ENCODE data around the gene CPA2.

CPA2 gene

DNA sequence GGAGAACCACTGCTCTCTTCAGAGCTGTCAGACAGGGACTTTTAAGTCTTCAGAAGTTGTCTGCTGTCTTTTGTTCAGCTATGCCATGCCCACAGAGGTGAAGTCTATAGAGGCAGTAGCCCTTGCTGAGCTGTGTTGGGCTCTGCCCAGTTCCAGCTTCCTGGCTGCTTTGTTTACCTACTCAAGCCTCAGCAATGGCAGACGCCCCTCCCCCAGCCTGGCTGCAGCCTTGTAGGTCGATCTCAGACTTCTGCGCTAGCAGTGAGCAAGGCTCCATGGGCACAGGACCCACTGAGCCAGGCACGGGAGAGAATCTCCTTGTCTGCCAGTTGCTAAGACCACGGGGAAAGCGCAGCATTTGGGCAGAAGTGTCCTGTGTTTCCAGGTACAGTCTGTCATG is 12.1 kb upstream of the CPA2 start:
- DNase-seq (ENCODE audit: low read depth, low spot score), result no peak

DNA sequence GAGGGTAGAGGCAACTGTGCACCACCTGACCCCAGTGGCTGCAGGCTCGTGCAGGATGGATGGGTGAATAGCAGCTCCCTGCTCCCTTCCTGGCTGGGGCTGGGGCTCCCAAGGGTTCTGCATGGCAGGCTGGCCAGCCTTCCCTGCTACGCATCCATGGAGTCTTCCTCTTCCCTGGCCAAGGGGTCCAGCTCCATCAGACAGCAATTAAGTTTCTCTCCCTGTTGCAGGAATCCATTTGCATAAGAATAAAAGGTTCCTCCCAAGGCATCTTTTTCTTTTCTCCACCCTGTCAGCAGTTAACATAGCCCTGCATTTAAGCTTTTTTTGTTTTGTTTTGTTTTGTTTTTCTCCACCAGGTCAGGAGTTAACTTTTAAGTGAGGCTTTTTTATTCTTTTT is 10.0 kb upstream of the CPA2 start:
- DNase-seq (ENCODE audit: low read depth, low spot score), result no peak

DNA sequence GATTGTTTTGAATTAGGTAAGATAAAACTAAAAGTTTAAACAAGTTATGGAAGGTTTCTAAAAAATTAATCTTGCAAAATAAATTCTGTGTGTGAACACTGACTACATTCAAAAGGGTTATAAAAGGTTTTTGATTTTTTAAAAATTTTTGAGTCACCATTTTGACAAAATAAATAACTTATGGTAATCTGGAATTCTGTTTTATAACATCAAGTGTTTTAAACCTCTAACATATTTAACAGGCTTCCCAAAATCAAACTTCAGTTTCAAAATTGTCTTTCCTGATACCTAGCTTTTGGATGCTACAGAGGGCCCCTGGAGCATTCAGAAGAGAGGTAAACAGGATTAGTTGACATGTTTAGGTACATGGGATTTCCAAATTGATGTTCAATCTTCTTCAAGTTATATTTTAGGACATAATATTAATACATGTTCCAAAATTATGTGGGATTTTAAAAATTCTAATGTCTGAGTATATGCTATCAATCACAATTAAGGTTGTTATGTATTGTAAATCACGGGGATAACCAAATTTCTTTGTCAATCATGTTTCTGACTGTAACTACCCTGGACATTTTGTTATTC is 8.1 kb upstream of the CPA2 start:
- DNase-seq (ENCODE audit: low read depth, low spot score), result no peak

DNA sequence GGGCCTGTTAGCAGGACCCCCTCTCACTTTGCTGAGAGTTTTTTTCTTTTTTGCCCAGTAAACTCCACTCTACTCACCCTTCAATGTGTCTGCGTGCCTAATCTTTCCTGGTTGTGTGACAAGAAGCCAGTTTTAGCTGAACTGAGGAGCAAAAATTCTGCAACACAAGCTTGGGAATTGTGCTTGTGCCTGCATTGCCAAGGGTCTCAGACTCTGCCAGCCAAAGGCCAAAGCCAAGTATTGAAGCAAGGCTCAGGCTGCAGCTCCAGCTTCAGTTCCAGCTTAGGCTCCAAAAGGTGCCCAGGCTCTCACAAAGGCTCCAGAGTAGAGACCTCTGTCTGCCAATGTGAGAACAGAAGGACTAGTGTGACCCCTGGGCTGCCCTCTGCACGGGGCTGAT is 4.2 kb upstream of the CPA2 start:
- DNase-seq (ENCODE audit: low read depth, low spot score), result no peak

DNA sequence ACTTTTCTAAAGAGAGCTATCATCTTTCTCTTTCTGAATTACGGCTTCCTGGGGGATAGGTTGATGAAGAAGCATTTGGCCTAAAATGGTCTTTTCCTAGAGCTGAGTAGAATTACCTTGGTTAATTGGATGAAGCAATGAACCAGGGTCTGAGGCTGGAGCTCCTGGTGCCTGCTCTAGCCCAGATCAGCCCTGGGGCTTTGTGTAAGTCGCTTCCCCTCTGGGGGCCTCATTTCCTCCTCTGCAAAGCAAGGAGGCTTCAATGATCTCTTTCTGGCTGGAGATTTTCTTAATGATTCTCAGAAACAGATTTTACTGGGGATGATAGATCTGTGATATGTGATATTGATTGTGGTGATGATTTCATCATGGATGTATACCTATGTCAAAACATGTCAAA is 3.5 kb upstream of the CPA2 start:
- no peak for DNase-seq (ENCODE audit: low read depth, low spot score)

DNA sequence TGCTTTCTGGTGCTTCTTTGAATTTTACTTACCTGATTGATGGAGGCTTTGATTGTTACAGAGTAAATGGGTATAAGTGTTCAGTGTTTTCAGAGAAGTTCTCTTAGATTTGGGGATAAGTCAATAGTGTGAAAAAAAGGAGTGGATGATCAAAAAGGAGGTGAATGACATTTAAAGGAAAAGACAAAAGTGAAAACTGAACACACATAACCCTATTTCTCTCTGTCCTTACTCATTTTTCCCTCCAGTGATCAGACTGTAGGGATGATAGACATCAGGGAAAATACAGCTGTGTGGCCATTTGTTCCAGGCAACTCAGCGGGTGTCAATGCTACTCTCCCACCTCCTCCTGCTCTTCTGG is 278 bp downstream of the CPA2 start:
- no peak for DNase-seq (ENCODE audit: low read depth, low spot score)

DNA sequence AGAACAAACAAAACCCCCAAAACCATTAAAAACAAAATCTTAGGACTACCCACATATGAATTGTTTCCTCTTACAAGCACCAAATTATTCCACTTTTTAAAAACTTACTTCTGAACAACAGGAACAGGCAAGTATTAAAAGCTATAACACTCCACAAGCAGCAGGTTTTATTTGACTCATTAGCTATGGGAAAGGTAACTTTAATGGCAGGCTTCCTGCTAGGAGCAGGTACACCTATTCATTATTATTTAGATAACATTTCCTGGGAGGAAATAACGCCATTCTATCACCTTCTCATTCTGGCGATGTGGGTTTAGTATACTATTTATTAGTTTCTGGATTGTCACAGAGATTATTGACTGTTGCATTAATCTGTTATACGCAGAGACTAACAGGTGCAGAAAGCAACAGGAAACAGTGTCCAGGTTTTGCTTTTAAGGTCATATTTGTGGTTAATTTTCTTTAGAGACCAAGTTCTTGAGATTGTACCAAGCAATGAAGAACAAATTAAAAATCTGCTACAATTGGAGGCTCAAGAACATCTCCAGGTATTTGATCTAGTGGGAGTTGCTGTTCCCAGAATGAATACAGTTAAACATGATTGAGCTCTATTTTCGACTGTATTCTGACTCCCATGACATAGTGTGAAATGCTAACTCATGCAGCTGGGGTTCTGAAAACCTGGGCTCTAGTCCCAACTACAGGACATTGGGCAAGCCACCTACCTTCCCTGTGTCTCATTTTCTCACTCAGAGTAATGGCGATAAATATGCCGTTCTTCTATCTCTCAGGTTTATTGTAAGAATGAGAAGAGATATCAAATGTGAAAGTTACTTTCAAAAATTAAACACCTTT is 2.0 kb downstream of the CPA2 start:
- DNase-seq (ENCODE audit: low read depth, low spot score), result no peak

DNA sequence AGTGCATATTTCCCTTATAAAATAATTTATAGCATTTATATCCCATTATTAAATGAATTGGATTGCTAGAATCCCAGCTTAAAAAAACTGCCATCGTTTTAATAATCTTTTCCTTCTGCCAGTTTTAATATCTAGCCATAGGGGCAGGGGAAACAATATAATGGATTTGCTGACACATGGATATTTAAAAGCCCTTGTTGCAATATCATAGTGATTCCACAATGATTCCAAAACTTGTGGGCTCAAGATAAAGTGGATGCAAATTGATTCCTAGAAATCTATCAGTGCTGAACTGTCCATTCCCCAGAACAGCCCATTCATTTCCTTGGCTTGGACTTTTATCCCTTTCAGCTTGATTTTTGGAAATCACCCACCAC is 2.6 kb downstream of the CPA2 start:
- no peak for DNase-seq (ENCODE audit: low read depth, low spot score)

DNA sequence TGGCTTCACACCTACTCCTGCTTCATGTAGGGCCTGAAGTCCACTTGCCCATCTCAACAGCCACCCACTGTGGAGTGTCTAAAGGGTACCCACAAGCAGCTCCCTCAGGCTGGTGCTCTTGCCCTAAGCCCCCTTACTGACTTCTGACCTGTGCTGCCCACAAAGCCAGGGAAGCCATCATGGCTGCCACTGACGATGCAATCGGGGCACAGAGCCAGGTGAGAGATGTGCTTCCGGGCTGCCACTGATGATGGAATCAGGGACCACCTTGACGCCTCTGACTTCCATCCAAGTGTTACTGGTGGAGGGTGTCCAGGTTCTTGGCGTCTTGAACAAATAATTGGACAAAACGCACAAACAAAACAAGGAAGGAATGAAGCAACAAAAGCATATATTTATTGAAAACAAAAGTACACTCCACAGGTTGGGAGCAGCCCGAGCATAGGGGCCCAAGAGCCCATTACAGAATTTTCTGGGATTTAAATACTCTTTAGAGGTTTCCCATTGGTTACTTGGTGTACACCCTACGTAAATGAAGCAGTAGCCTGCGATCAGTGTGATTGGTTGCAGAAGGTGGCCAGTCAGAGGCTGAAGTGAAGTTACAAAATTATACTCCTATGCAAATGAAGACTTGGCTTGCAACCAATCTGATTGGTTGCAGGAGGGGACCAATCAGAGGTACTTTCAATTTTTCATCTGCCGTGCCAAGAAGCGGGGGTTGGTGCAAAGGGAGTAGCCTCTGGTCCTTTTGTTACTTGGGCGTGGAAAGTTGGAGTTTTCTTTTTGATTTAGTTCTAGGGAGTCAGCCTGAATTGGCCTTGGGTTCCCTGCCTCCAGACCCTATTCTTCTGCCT is 4.5 kb downstream of the CPA2 start:
- no peak for DNase-seq (ENCODE audit: low read depth, low spot score)

DNA sequence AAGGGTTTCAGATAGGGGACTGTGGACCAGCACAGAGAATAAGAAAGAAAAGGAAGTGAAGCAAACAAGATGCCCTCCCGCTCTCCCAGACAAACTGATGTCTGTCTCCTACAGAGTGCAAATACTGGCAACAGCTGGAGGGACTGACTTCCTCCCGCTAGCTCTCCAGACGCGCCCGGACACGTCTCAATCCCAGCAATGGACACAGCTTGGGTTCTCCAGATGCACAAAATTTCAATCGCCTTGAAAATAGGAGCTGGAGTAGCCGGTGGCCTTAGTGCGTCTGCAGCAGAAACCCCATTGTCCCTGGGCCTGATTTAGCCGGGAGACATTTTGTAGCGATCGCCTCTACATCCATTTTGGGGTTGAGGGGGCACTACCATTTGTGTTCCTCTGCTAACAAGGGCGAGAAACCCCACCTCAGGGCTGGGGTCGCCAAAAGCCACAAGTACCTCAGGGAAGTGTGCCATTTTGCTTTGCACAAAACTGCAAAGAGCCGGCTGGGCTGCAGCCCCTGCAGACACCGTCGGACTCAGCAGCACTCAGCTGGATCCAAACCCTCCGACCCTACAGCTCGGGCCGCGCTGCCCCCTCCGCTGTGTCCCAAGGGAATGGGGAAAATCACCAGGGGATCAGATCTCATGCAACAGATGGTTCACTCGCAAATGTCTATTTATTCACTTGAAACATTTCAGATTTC is 5.9 kb downstream of the CPA2 start:
- DNase-seq (ENCODE audit: low read depth, low spot score), result no peak

DNA sequence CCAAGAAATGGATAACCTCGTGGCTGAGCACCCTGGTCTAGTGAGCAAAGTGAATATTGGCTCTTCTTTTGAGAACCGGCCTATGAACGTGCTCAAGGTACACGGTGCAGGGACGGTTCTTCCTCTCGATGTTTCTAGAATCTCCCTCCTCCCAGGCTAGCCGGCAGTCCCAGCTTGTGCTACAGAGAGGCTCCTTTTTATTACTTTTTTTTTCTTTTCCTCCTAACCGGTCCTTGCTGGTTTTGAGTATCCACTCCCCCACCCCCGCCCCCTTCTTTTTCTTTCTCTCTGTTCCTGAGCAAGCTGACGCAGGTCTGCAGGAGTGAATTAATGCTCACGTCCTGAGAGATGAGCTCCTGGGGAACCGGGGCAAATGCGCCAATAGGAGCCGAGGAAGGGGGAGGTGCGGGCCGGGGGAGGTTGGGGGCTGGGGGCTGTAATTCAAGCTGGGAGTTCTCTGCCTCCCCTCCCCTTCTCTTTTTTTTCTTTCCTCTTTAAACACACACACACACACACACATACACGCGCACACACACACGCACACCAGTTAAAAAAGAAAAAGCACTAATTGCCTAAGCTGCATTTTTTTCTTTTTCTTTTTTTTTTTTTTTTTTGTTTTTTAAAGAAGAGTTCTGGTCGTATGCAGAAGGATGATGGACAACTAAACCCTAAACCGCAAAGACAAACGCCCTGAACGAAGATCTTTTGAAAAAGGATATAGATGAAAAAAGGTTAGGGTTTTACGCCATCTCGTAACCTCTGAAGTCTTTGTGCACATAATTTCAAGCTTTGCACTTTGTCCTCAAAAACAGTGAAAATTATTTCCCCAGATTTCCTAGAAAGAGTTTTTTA is 6.6 kb downstream of the CPA2 start:
- no peak for DNase-seq (ENCODE audit: low read depth, low spot score)

DNA sequence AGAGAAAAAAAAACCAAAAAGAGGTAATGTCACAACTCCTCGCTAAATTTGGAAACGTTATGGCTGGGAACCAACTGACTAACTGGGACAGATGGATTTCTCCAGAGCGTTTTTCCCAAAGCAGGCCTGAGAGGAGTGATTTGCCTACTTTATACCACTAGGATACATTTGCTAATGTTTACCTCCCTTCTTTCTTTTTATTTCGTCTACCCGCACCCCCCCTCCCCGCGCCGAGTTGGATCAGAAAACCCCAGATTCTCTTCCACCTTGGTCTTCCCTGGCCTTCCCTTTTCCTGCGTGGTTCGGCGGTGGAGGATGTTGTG is 7.2 kb downstream of the CPA2 start:
- no peak for DNase-seq (ENCODE audit: low read depth, low spot score)

DNA sequence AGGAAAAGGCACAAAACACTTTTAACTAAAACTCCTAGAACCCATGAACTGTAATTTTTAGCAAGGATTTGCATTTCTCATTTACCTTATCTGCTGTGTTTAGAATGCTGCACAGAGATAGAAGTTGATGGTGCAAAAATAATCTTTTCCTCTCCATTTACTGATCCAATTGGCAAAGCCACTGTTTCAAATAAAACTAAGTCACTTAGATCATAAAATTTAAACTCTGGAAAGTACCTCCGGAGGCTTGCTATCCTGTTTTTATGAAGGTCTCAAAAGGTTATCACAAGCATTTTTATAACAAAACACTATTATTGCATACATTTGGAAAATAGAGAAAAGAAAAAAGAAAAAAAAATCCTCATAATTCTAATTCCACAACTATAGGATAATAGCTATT is 7.6 kb downstream of the CPA2 start:
- no peak for DNase-seq (ENCODE audit: low read depth, low spot score)

DNA sequence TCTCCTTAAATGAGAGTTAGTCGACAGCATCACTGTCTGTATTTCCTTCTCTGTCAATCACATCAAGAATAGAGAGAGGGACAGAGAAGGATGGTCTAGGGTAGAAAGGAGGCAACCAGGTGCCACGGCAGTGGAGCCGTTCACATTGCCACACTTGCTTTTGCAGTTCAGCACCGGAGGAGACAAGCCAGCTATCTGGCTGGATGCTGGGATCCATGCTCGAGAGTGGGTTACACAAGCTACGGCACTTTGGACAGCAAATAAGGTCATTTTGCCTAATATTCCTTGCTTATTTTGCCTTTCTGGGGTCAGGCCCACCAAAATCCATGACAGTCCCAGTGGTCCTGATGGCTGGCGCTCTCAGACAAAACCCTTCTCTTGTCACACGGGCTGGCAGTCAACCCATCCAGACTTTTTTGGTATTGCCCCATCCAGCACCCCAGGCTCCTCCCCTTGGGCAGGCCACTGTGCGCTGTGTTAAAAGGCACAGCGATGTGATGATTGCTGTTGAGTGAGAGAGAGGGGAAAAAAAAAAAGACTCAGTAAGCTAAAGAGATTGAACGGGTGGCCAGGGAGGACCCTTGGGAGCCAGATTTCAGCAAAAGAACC is 8.4 kb downstream of the CPA2 start:
- DNase-seq (ENCODE audit: low read depth, low spot score), result no peak

DNA sequence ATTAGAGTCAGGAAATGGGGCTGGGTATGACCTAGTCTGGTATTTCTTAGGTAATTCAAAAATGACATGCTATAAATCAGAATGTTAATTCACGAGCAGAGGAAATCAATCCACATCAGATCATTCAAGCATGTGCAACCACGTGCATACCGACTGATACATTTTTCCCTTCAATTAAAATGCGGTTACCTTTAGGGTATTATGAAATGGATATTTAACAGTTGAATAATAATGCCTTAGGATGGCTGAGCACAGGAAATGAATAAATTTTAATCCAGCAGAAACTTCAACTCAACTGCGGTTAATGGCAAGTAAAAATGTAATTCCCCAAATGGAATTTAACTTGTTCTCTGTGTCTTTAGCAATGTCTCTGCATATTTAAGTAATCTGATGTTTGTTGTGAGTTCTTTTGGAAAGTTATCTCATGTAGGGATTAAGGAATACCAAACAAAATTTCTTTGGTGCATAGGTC is 9.2 kb downstream of the CPA2 start:
- DNase-seq (ENCODE audit: low read depth, low spot score), result no peak

DNA sequence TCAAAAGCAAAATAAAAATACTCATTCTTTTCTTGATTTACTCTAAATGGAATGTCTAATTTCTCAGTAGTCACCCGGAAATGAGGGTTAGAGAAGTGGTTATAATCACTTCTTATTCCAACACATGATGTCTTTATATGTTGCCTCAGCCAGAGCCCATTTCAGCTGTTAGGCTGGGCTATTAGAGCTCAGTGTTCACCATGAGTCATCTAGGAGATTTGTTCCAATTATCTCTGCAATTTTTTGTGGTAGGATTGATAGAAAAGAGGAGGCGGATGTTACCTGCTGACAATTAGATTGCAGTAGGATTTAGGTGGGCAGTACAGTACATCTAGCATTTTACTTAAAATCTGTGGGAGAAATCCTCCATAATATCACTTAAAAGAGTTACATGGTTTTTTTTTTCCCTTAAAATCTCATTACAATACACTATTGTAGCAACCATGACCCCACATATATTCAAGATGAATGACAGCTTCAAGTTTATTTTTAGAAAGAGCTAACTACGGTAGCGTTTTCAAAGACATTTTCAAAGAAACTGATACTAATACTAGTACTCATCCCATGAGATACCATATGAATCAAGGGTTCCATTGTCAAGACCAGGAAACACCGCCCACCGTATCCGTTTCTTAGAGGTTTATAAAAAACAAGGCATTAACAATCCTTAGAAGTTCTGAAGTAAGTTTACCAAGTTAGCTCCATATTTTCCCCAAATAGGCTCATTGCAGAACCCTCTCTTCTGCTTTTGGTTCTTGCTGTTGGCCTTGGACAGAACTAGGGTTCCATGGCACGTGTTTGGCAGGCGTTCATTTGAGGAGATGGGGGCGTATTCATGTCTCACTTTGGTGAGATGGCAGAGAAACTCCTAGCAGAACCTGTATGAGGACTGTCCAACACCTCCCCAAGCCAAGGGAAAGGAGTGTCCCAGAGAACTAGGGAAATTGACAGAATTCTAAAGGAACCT is 10.4 kb downstream of the CPA2 start:
- DNase-seq (ENCODE audit: low read depth, low spot score), result no peak

DNA sequence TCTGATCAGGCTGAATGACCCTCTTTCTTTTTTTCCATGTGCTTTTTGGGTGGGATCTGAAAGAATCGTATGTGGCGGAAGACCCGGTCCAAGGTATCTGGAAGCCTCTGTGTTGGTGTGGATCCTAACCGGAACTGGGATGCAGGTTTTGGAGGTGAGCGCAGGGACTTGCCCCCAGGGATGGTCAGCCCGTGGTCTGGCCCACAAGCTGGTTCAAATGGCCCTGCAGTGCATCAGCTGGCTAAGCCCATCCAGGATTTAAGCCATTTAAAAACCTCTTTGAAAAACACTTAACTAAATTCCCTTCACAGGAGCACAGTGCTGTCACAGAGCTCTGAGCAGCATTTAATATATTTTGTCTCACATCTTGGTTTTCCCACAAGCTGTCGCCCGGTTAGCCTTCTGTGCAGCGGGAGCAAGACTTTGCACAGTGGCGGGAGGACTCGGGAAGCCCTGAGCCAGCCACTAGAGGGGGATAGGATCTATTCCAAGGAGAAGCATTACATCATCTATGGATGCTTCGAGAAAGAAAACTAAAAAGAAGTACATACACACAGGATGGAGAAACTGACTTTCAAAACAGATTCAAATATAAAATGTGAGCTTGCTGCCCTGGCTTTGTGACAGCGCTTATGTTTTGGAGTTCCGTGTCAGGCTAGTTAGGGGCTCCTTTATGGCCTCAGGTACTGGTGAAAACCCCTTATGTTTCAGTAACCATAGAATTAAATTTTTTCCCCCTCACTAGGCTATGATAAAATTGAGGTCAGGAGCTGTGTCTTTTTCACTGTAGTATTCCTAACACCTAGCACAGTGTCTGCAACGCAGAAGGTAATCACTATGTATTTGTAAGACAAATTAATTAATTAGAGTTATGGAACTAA is 11.3 kb downstream of the CPA2 start:
- DNase-seq (ENCODE audit: low read depth, low spot score), result no peak

DNA sequence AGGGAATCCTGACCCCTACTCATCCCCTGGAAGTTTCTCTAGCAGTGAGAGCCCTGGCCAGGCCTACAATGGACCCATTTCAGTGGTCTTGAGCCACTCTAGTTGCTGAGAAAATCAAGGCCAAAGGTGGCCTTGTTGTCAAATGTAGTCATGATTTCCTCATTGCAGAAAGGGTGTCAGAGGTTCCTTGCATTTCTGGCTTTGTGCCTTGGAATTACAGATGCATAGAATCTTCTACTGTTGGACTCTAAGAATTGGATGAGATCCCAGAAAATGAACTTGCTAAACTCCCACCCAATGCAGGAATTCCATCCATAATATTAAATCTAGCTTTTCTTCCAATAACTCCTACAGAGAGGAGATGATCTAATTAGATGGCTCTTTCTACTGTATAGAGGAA is 12.2 kb downstream of the CPA2 start:
- DNase-seq (ENCODE audit: low read depth, low spot score), result no peak

DNA sequence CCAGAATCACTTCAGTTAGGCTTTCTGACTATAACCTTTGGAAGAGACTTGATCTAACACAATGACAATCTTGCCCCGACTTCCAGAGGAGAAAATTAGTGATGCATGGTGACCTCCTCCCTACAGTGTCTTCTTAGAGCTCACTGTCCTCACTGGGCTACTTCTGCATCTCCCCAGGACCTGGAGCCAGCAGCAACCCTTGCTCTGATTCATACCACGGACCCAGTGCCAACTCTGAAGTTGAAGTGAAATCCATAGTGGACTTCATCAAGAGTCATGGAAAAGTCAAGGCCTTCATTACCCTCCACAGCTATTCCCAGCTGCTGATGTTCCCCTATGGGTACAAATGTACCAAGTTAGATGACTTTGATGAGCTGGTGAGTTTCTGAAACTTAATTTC is 12.6 kb downstream of the CPA2 start:
- DNase-seq (ENCODE audit: low read depth, low spot score), result no peak

Measured in activated naive CD8-positive, alpha-beta T cell treated with anti-CD3 and anti-CD28 coated beads, Interleukin-2, amount 50 U/mL, for 16 hours (primary cell).